A673 (cell line): ENCODE data around the gene GTF3C5. TPM values are rescaled to one million over a fixed set of nuclear protein-coding genes. Genes with fewer than 3 reads are reported as not detected.
"Not testable (repeated sequence)": the region's sequence is repeated elsewhere in the genome, so short reads cannot be mapped to it uniquely, and the experiment has no call there.

Experiments
- BruUV-seq: library from RNA; stranded (reverse); fragments of 400-500 nt; replicated peaks from 2 replicates; lab custom pipeline; 2021; lab: Mats Ljungman, UMichigan
- CTCF ChIA-PET: fragments of 300-600 bp; sonication (Branson Sonifier 250); formaldehyde crosslinking; loops from one replicate; lab custom pipeline; 2022; ENCODE audit warnings: antibody characterized with exemption; lab: Charles Lee
- POLR2A ChIA-PET: fragments of 300-600 bp; sonication (Branson Sonifier 250); formaldehyde crosslinking; loops from one replicate; lab custom pipeline; 2022; ENCODE audit warnings: antibody characterized with exemption; ENCODE audit not compliant: low non-redundant PET; lab: Charles Lee
- DNase-seq: peaks from one replicate; pipeline ENCODE4 v3.0.0-alpha.2; 2015; ENCODE audit warnings: low spot score
- H3K27ac ChIP-seq: fragments of 200-600 bp; sonication (generic); 2 replicates; pipeline ENCODE4 v1.5.1; 2016; ENCODE audit warnings: mixed run types, low read depth, mild to moderate bottlenecking, mixed read lengths, antibody characterized with exemption, low read length; ENCODE audit not compliant: poor library complexity, severe bottlenecking
- H3K27me3 ChIP-seq: fragments of 200-600 bp; sonication (generic); replicated peaks from 2 replicates; pipeline ENCODE4 v1.6.1; 2017; ENCODE audit warnings: mixed run types, low read depth, mild to moderate bottlenecking, mixed read lengths, antibody characterized with exemption, low read length; ENCODE audit not compliant: insufficient read depth, poor library complexity
- H3K36me3 ChIP-seq: fragments of 200-600 bp; sonication (generic); 2 replicates; pipeline ENCODE4 v1.6.1; 2016; ENCODE audit warnings: mixed run types, mild to moderate bottlenecking, mixed read lengths, antibody characterized with exemption, low read length; ENCODE audit not compliant: insufficient read depth, poor library complexity, severe bottlenecking
- H3K4me1 ChIP-seq: fragments of 200-600 bp; sonication (generic); 2 replicates; pipeline ENCODE4 v1.6.1; 2017; ENCODE audit warnings: mixed run types, mild to moderate bottlenecking, mixed read lengths, antibody characterized with exemption, low read length; ENCODE audit not compliant: insufficient read depth, poor library complexity, severe bottlenecking
- H3K4me3 ChIP-seq: fragments of 200-600 bp; sonication (generic); 2 replicates; pipeline ENCODE4 v1.5.1; 2016; ENCODE audit warnings: low read depth, mixed run types, mild to moderate bottlenecking, mixed read lengths, low read length; ENCODE audit not compliant: poor library complexity, severe bottlenecking
- H3K9me3 ChIP-seq: fragments of 200-600 bp; sonication (generic); 2 replicates; pipeline ENCODE4 v1.6.1; 2016; ENCODE audit warnings: mixed run types, low read depth, mild to moderate bottlenecking, mixed read lengths, antibody characterized with exemption, low read length; ENCODE audit not compliant: poor library complexity, severe bottlenecking
- EZH2 ChIP-seq: fragments of 200-600 bp; sonication (generic); IDR thresholded peaks from 2 replicates; pipeline ENCODE4 v1.6.1; 2017; ENCODE audit warnings: borderline replicate concordance, low read depth, mild to moderate bottlenecking, mixed read lengths, antibody characterized with exemption, low read length; ENCODE audit not compliant: poor library complexity, severe bottlenecking
- intact Hi-C: fragments of 100-400 bp; cut with micrococcal nuclease; formaldehyde crosslinking; loops from one replicate; pipeline ENCODE4 v1.10.0; 2022; ENCODE audit not compliant: unreplicated experiment
- total RNA-seq: library from RNA; stranded (reverse); gene quantifications from 2 replicates; pipeline ENCODE4 v1.2.3, GENCODE V29; 2021
- TF ChIP-seq, protein P1 (sequence below): fragments of 300-800, 200-600 bp; sonication (generic); conservative IDR thresholded peaks from 2 replicates; pipeline ENCODE4 v1.5.1; 2017; ENCODE audit warnings: low read depth, mild to moderate bottlenecking, antibody characterized with exemption, low read length, moderate library complexity, mixed read lengths

GTF3C5 gene
- total RNA-seq, 1 experiment from 2014 or later: 99.9 TPM

DNA sequence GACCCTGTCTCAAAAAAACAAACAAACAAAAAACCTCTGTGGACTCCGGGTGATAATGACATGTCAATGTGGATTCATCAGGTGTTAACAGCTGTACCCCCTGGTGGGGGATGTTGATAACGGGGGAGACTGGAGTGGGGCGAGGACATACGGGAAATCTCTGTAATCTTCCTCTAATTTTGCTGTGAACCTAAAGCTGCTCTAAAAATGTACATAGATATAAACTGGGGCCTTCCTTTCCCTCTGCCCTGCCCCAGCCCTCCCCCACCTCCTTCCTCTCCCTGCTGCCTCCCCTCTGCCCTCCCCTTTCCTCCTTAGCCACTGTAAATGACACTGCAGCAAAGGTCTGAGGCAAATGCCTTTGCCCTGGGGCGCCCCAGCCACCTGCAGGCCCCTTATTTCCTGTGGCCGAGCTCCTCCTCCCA is 29.6 kb downstream of the GTF3C5 start:
- TF ChIP-seq, protein P1, sequence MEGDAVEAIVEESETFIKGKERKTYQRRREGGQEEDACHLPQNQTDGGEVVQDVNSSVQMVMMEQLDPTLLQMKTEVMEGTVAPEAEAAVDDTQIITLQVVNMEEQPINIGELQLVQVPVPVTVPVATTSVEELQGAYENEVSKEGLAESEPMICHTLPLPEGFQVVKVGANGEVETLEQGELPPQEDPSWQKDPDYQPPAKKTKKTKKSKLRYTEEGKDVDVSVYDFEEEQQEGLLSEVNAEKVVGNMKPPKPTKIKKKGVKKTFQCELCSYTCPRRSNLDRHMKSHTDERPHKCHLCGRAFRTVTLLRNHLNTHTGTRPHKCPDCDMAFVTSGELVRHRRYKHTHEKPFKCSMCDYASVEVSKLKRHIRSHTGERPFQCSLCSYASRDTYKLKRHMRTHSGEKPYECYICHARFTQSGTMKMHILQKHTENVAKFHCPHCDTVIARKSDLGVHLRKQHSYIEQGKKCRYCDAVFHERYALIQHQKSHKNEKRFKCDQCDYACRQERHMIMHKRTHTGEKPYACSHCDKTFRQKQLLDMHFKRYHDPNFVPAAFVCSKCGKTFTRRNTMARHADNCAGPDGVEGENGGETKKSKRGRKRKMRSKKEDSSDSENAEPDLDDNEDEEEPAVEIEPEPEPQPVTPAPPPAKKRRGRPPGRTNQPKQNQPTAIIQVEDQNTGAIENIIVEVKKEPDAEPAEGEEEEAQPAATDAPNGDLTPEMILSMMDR: no peak
- TF ChIP-seq EZH2: no peak
- Histone ChIP-seq H3K27ac (no peak overlapping the region), H3K9me3 (no peaks in the 10 kb centered on the region), H3K4me1 (no peaks in the 10 kb centered on the region), H3K4me3 (no peak overlapping the region), H3K27me3 (no peaks in the 10 kb centered on the region), H3K36me3 (peaks cover 13% of the 10 kb centered on the region)
- ChIA-PET CTCF (interaction anchor here (0.6 kb wide), 1 partner anchor 42 kb away, joined by 3 read pairs; no protein-coding TSS in a partner anchor), POLR2A (no interaction called here)
- intact Hi-C loops: no loop called here
- no peak for DNase-seq
- BruUV-seq: no TSS peak

DNA sequence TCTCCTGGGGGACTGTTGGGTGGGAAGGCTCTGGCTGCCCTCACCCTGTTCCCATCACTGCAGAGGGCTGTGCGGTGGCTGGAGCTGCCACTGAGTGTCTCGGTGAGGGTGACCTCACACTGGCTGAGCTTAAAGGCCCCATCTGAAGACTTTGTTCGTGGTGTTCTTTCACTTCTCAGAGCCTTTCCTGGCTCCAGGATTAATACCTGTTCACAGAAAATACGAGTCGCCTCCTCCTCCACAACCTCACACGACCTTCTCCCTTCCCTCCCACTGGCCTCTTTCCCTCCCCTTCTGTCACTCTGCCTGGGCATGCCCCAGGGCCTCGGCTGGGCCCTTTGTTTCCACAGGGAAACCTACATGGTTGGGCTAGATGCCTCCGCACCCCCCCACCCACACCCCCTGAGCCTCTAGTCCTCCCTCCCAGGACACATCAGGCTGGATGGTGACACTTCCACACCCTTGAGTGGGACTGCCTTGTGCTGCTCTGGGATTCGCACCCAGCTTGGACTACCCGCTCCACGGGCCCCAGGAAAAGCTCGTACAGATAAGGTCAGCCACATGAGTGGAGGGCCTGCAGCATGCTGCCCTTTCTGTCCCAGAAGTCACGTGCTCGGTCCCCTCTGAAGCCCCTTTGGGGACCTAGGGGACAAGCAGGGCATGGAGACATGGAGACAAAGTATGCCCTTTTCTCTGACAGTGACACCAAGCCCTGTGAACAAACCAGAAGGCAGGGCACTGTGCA is 30.4 kb downstream of the GTF3C5 start:
- H3K27me3 ChIP-seq, H3K9me3 ChIP-seq, POLR2A ChIA-PET, DNase-seq, intact Hi-C loops, H3K4me3 ChIP-seq, CTCF ChIA-PET, H3K36me3 ChIP-seq, H3K4me1 ChIP-seq, BruUV-seq, H3K27ac ChIP-seq: not testable (repeated sequence)

DNA sequence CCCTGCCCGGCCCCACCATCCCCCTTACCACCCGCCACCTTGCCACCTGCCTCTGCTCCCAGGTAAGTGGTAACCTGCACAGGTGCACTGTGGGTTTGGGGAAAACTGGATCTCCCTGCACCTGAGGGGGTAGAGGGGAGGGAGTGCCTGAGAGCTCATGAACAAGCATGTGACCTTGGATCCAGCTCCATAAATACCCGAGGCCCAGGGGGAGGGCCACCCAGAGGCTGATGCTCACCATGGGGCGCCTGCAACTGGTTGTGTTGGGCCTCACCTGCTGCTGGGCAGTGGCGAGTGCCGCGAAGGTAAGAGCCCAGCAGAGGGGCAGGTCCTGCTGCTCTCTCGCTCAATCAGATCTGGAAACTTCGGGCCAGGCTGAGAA is 31.0 kb downstream of the GTF3C5 start, which contains the start of gene CEL:
Gene CEL (plus strand): TSS at position 218 of the 382 bp plus-strand sequence. CDS start 22 bp downstream, at position 240.
- H3K27ac ChIP-seq, H3K9me3 ChIP-seq, BruUV-seq, H3K4me1 ChIP-seq, DNase-seq, POLR2A ChIA-PET, intact Hi-C loops, H3K36me3 ChIP-seq, CTCF ChIA-PET, H3K27me3 ChIP-seq, H3K4me3 ChIP-seq: not testable (repeated sequence)

DNA sequence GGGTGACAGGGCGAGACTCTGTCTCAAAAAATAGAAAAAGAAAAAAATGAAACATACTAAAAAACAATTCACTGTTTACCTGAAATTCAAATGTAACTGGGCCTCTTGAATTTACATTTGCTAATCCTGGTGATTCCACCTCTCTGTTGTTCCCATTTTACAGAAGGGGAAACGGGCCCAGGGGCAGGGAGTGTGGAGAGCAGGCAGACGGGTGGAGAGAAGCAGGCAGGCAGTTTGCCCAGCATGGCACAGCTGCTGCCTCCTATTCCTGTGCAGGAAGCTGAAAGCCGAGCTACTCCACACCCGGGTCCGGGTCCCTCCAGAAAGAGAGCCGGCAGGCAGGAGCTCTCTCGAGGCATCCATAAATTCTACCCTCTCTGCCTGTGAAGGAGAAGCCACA is 31.8 kb downstream of the GTF3C5 start:
- H3K27ac ChIP-seq, H3K4me1 ChIP-seq, DNase-seq, H3K9me3 ChIP-seq, POLR2A ChIA-PET, H3K4me3 ChIP-seq, BruUV-seq, CTCF ChIA-PET, H3K36me3 ChIP-seq, intact Hi-C loops, H3K27me3 ChIP-seq: not testable (repeated sequence)
